ENCODE results near the gene PHKG2. TPM values are rescaled to one million over a fixed set of nuclear protein-coding genes. Genes with fewer than 3 reads are reported as not detected.
"Not testable (repeated sequence)": the region's sequence is repeated elsewhere in the genome, so short reads cannot be mapped to it uniquely, and the experiment has no call there.

Gene PHKG2
- 10 to 100 TPM; 38.9 to 94.1 (median 57.7) TPM for total RNA-seq

DNA sequence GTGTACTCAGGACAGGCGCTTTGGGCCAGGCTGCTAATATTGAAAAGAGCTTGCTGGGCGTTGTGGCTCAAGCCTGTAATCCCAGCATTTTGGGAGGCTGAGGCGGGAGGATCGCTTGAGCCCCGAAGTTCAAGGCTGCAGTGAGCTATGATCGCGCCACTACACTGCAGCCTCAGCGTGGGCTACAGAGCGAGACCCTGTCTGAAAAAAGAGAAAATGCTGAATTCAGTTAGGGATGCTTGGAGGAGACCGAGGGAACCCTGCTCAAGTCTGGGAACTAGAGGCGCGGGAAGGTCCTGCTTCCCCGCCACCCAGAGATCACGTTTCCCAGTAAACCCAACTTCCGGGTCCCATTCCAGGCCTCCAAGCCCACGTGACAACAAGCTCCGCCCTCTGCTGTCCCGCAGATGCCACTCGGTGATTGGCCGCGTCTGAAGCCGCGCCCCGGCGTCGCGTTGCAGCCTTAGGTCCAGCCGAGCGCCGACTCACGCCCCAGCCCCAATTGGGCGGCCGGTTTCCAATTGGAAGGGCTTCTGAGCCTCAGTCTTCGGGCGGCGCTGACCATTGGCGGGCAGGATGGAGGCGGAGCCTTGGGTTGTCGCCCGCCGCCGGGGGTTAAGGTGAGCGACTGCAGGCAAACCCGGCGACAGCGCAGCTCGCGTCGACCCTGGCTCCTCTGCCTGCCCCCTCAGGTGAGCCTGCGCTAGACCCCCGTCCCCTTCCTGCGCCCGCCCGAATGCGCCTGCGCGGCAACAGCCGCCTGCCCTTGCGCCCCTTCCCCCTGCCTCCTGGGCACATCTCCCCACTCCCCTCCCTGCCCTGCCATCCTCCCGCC, at the start of gene PHKG2:
Gene PHKG2 (plus strand): TSS at position 627 of the 835 bp plus-strand sequence. CDS start 396 bp downstream, outside the sequence.
- Histone ChIP-seq H3K27ac (peak within 1 kb of the TSS; percentile 81 to 84 (median 82)), H3K4me1 (peaks cover 0 to 22% (median 2%) of the 10 kb centered on the region in 4 donors), H3K4me3 (peak within 1 kb of the TSS; percentile 73 to 98 (median 84)), H3K36me3 (peaks cover 0 to 40% (median 0%) of the 10 kb centered on the region in 3 donors), H3K27me3 (no peaks in the 10 kb centered on the region), H3K9me3 (no peaks in the 10 kb centered on the region)
- TF ChIP-seq CTCF (IDR thresholded peaks at IDR 0.05) (peak in 1 of 6 experiments; percentile 7), POLR2A (IDR thresholded peaks at IDR 0.05) (peak; percentile 62 to 69)
- DNase-seq, result peak; percentile 98 to 100 (median 100)

DNA sequence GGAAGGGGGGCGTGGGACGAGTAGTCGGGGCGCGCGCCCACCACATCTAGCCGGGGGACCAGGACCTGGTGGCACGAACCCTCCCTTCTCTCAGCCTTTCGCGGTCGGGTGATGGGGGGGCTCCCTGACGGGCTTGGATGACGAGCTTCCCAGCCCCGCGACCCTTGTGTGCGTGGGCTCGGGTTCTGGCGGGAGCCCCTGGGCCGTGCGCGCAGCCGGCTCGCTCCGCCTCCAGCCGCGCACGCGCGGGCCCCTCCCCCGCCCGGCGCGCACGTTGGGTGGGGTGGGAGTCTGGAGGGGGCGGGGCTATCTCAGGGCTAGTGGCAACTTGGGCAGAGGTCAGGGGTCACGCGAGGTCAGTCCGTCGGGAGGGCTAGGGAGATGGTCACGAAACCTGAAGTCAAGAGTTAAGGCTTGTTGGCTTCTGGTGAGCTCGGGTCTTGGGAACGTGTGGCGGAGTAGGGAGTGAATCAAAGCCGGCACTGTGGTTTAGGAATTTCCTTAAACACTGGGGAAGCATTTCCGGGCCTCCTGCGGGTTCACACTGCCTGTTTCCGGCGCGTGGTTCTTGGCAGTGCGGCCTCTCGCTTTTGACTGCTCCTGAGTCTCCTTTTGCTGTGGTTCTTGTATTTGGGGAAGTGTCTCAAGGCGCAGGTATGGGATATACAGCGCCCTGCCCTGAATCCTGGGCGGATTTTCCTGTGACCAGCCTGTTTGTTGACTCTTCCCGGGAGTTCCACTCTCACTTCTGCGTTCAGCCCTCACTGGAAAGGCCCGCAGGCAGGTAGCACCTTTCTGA, 49.2 kb upstream of the PHKG2 start, which contains the start of gene SRCAP:
Gene SRCAP (plus strand): TSS at position 356 of the 799 bp plus-strand sequence. CDS start 1,654 bp downstream, outside the sequence.
- H3K27ac ChIP-seq, result peak within 1 kb of the TSS; percentile 97 to 99 (median 98)
- H3K4me3 ChIP-seq, result peak within 1 kb of the TSS; percentile 80 to 95 (median 88)
- no peaks in the 10 kb centered on the region for H3K27me3 ChIP-seq
- peaks cover 0 to 16% (median 7%) of the 10 kb centered on the region in 4 donors for H3K4me1 ChIP-seq
- peak; percentile 87 to 94 (median 92) for DNase-seq
- TF ChIP-seq POLR2A (IDR thresholded peaks at IDR 0.05) (no peak), CTCF (IDR thresholded peaks at IDR 0.05) (peak in 1 of 6 experiments; percentile 2)
- H3K36me3 ChIP-seq, result peaks cover 0 to 36% (median 0%) of the 10 kb centered on the region in 3 donors
- no peaks in the 10 kb centered on the region for H3K9me3 ChIP-seq

GRCh38 chr16:30699615-30700099, 48.6 kb upstream of the PHKG2 start:
- TF ChIP-seq CTCF (IDR thresholded peaks at IDR 0.05) (no peak), POLR2A (IDR thresholded peaks at IDR 0.05) (no peak)
- Histone ChIP-seq H3K9me3 (no peaks in the 10 kb centered on the region), H3K27ac (peak overlapping the region; percentile 97 to 99 (median 98)), H3K4me1 (peaks cover 0 to 14% (median 7%) of the 10 kb centered on the region in 4 donors), H3K36me3 (peaks cover 0 to 43% (median 0%) of the 10 kb centered on the region in 3 donors), H3K4me3 (peak overlapping the region; percentile 80 to 95 (median 88)), H3K27me3 (no peaks in the 10 kb centered on the region)
- no peak for DNase-seq

DNA sequence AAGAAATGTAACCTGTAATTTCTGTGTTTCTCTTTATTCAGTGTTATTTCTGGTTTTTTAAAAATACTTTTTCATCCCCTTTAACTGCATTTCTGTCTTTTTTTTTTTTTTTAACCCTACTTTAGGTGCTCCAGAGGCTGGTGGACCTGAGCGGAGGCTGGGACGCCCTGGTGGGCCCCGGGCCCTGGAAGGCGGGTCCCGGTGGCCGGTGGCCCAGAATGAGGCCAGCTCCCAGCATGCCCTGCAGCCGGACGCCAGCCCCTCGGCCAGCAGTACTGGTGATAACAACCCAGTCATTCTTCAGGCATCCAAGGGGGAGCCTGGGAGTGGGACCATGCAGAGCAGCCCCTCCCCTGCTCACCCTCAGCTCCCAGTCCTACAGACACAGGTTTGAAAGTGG, 47.7 kb upstream of the PHKG2 start:
- no peak overlapping the region for H3K27ac ChIP-seq
- peaks cover 0 to 14% (median 7%) of the 10 kb centered on the region in 4 donors for H3K4me1 ChIP-seq
- peaks cover 0 to 51% (median 0%) of the 10 kb centered on the region in 3 donors for H3K36me3 ChIP-seq
- H3K27me3 ChIP-seq, result no peaks in the 10 kb centered on the region
- H3K4me3 ChIP-seq, result no peak overlapping the region
- H3K9me3 ChIP-seq, result no peaks in the 10 kb centered on the region
- TF ChIP-seq POLR2A (IDR thresholded peaks at IDR 0.05), result no peak
- TF ChIP-seq CTCF (IDR thresholded peaks at IDR 0.05), result no peak
- DNase-seq, result no peak

DNA sequence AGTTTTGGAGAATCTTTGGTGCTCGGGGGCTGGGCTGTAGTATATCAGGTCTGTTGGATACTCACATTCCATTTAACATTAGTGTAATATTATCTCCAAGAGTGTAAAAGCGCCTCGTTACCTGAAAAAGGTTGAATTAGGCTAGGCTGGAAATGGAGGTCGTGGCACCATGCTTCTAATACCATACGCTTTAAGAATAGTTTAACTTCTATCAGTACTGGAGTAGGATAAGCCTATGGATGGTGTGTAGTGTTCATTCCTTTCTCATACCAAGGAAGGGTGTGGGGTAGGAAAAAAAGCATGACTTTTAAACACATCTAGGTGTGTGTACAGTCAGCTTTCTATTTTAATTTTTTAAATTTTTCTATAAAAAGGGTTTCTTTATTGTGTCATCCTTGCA, 47.3 kb upstream of the PHKG2 start:
- Histone ChIP-seq H3K4me3 (no peak overlapping the region), H3K4me1 (peaks cover 0 to 14% (median 7%) of the 10 kb centered on the region in 4 donors), H3K36me3 (peaks cover 0 to 56% (median 0%) of the 10 kb centered on the region in 3 donors), H3K9me3 (no peaks in the 10 kb centered on the region), H3K27ac (no peak overlapping the region), H3K27me3 (no peaks in the 10 kb centered on the region)
- TF ChIP-seq POLR2A (IDR thresholded peaks at IDR 0.05), result no peak
- no peak for TF ChIP-seq CTCF (IDR thresholded peaks at IDR 0.05)
- no peak for DNase-seq

- not testable (repeated sequence) for H3K9me3 ChIP-seq, H3K4me3 ChIP-seq, H3K27me3 ChIP-seq, DNase-seq, H3K4me1 ChIP-seq, H3K27ac ChIP-seq
- peaks cover 0 to 77% (median 0%) of the 10 kb centered on the region in 3 donors for H3K36me3 ChIP-seq
These were observed 45.2 kb upstream of the PHKG2 start for GRCh38 chr16:30703071-30703470.

Data from Peyer's patch (tissue), 4 donors.